ENCODE data around the gene TLL1. TPM values are rescaled to one million over a fixed set of nuclear protein-coding genes. Genes with fewer than 3 reads are reported as not detected.

The TLL1 gene
- total RNA-seq, 1 experiment from 2014 or later = 0.41 TPM

DNA sequence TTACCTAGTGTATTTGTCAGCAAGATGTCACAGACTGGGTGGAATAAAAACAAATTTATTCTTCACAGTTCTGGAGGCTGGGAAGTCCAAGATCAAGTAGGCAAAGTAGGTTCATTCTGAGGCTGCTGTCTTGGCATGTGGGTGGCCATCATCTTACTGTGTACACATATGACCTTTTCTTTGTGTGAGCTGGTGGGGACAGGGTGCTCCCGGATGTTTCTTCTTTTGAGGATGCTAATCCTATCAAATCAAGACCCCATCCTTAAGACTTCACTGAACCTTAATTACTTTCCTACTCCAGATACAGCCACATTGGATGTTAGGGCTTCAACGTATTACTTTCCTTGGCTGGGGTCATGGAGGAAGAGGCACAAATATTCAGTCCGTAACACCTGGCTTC lies 74.0 kb downstream of the TLL1 start:
- ATAC-seq (no peak), DNase-seq (ENCODE audit: low read depth, low spot score) (no peak)
- Histone ChIP-seq H3K27ac (ENCODE audit: low read length) (no peak overlapping the region), H3K4me3 (ENCODE audit: low read depth in 2 of 2, low read length in 2 of 2) (no peak overlapping the region), H3K27me3 (ENCODE audit: control insufficient read depth, insufficient read depth, low read length) (no peaks in the 10 kb centered on the region), H3K4me1 (ENCODE audit: control insufficient read depth, insufficient read depth, low read length) (no peaks in the 10 kb centered on the region), H3K36me3 (ENCODE audit: control insufficient read depth, insufficient read depth, low read length) (no peaks in the 10 kb centered on the region), H3K9me3 (ENCODE audit: control insufficient read depth, insufficient read depth, low read depth, low read length) (no peaks in the 10 kb centered on the region)
- POLR2A ChIA-PET = no interaction called here
- CTCF ChIA-PET = no interaction called here
- in situ Hi-C loops (cut with HindIII; ENCODE audit: low pct_unique_long_range_greater_than_20kb, low sequenced_read_pairs) = no loop called here
- TF ChIP-seq POLR2AphosphoS5 (IDR thresholded peaks at IDR 0.05; ENCODE audit: low read depth, low read length) (no peak), TCF7L2 (IDR thresholded peaks at IDR 0.05; ENCODE audit: low read depth, low read length) (no peak), SIN3A (IDR thresholded peaks at IDR 0.05; ENCODE audit: borderline replicate concordance, insufficient read depth, low read depth, low read length) (no peak)
- TF ChIP-seq, protein P1, sequence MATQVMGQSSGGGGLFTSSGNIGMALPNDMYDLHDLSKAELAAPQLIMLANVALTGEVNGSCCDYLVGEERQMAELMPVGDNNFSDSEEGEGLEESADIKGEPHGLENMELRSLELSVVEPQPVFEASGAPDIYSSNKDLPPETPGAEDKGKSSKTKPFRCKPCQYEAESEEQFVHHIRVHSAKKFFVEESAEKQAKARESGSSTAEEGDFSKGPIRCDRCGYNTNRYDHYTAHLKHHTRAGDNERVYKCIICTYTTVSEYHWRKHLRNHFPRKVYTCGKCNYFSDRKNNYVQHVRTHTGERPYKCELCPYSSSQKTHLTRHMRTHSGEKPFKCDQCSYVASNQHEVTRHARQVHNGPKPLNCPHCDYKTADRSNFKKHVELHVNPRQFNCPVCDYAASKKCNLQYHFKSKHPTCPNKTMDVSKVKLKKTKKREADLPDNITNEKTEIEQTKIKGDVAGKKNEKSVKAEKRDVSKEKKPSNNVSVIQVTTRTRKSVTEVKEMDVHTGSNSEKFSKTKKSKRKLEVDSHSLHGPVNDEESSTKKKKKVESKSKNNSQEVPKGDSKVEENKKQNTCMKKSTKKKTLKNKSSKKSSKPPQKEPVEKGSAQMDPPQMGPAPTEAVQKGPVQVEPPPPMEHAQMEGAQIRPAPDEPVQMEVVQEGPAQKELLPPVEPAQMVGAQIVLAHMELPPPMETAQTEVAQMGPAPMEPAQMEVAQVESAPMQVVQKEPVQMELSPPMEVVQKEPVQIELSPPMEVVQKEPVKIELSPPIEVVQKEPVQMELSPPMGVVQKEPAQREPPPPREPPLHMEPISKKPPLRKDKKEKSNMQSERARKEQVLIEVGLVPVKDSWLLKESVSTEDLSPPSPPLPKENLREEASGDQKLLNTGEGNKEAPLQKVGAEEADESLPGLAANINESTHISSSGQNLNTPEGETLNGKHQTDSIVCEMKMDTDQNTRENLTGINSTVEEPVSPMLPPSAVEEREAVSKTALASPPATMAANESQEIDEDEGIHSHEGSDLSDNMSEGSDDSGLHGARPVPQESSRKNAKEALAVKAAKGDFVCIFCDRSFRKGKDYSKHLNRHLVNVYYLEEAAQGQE (IDR thresholded peaks at IDR 0.05; ENCODE audit: insufficient read depth in 1 of 2, low read depth in 2 of 2, low read length in 1 of 2) = no peak
- TF ChIP-seq, protein P2, sequence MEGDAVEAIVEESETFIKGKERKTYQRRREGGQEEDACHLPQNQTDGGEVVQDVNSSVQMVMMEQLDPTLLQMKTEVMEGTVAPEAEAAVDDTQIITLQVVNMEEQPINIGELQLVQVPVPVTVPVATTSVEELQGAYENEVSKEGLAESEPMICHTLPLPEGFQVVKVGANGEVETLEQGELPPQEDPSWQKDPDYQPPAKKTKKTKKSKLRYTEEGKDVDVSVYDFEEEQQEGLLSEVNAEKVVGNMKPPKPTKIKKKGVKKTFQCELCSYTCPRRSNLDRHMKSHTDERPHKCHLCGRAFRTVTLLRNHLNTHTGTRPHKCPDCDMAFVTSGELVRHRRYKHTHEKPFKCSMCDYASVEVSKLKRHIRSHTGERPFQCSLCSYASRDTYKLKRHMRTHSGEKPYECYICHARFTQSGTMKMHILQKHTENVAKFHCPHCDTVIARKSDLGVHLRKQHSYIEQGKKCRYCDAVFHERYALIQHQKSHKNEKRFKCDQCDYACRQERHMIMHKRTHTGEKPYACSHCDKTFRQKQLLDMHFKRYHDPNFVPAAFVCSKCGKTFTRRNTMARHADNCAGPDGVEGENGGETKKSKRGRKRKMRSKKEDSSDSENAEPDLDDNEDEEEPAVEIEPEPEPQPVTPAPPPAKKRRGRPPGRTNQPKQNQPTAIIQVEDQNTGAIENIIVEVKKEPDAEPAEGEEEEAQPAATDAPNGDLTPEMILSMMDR (IDR thresholded peaks at IDR 0.05) = no peak
- BruUV-seq (replicated peaks) = no TSS peak
- intact Hi-C loops (cut with micrococcal nuclease; ENCODE audit: unreplicated experiment) = no loop called here

DNA sequence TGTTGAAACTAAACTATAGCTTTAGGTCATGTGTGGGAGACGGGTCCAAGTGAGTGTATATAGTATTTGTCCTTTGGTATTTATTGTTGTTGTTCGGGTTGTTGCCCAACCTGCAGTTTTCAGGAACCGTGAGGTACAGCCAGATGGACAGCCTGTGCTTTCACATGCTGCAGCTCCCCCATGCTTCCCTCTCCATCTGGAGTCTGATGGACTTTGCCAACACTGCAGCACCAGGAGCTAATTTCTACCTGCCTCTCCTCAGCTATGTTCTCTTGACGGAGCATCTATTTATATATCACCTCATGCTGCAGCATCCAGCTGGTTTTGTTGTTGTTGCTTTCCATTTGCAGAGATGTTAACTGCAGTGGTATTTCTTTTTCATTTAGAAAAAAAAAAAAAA lies 80.1 kb downstream of the TLL1 start:
- ATAC-seq = no peak
- in situ Hi-C loops (cut with HindIII; ENCODE audit: low pct_unique_long_range_greater_than_20kb, low sequenced_read_pairs) = no loop called here
- Histone ChIP-seq H3K4me3 (ENCODE audit: low read depth in 2 of 2, low read length in 2 of 2) (no peak overlapping the region), H3K9me3 (ENCODE audit: control insufficient read depth, insufficient read depth, low read depth, low read length) (no peaks in the 10 kb centered on the region), H3K36me3 (ENCODE audit: control insufficient read depth, insufficient read depth, low read length) (no peaks in the 10 kb centered on the region), H3K4me1 (ENCODE audit: control insufficient read depth, insufficient read depth, low read length) (no peaks in the 10 kb centered on the region), H3K27ac (ENCODE audit: low read length) (no peak overlapping the region), H3K27me3 (ENCODE audit: control insufficient read depth, insufficient read depth, low read length) (no peaks in the 10 kb centered on the region)
- intact Hi-C loops (cut with micrococcal nuclease; ENCODE audit: unreplicated experiment) = no loop called here
- TF ChIP-seq, protein P2 (IDR thresholded peaks at IDR 0.05) = no peak
- TF ChIP-seq SIN3A (IDR thresholded peaks at IDR 0.05; ENCODE audit: borderline replicate concordance, insufficient read depth, low read depth, low read length) (no peak), POLR2AphosphoS5 (IDR thresholded peaks at IDR 0.05; ENCODE audit: low read depth, low read length) (no peak)
- TF ChIP-seq, protein P1 (IDR thresholded peaks at IDR 0.05; ENCODE audit: insufficient read depth in 1 of 2, low read depth in 2 of 2, low read length in 1 of 2) = no peak
- DNase-seq (ENCODE audit: low read depth, low spot score) = no peak
- ChIA-PET POLR2A (no interaction called here), CTCF (no interaction called here)
- BruUV-seq (replicated peaks) = no TSS peak

All from Panc1 (cell line).